ENCODE data around the gene KCNQ1.

The KCNQ1 gene

GRCh38 chr11:2554338-2555207 is 109.8 kb downstream of the KCNQ1 start:
- DNase-seq (ENCODE audit: low spot score): no peak

DNA sequence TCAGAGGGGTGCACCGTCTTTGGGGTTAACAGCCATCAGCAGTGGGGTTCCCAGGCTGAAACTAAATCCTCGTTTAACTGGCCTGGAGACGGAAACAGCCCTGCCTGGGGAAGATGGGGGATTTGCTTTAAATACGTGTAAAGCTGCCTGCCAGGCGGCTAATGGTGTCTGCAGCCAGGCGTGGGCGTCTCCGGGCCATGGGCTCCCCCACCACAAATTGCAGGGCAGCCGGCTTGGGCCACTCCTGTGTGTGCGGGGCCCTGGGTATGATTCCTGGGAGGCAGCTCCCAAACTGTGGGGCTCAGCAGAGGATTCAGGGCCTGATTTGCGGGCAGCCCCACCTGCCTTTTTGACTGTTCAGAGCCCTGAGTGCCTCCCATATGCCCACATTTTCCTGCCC is 110.5 kb downstream of the KCNQ1 start:
- DNase-seq (ENCODE audit: low spot score): no peak

GRCh38 chr11:2555891-2556290 is 111.1 kb downstream of the KCNQ1 start:
- no peak for DNase-seq (ENCODE audit: low spot score)

DNA sequence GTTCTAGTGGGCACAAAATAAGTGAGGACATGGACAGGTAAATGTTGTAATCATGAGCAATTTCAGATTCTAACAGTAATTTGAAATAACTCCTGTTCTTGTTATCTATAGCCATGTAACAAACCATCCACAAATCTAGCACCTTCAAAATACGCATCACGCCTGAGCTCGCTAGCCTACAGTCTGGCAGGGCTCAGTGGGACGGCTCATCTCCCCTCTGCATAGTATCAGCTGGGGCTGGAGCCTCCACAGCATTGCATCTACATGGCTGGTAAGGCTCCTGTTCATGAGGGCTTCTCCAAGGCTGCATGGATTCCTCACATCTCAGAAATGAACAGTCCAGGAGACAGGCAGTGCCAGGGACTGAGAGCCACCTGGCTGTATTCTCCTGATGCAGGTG is 112.6 kb downstream of the KCNQ1 start:
- DNase-seq (ENCODE audit: low spot score): no peak

- no peak for DNase-seq (ENCODE audit: low spot score)
These were observed 113.6 kb downstream of the KCNQ1 start for GRCh38 chr11:2558397-2558796.

DNA sequence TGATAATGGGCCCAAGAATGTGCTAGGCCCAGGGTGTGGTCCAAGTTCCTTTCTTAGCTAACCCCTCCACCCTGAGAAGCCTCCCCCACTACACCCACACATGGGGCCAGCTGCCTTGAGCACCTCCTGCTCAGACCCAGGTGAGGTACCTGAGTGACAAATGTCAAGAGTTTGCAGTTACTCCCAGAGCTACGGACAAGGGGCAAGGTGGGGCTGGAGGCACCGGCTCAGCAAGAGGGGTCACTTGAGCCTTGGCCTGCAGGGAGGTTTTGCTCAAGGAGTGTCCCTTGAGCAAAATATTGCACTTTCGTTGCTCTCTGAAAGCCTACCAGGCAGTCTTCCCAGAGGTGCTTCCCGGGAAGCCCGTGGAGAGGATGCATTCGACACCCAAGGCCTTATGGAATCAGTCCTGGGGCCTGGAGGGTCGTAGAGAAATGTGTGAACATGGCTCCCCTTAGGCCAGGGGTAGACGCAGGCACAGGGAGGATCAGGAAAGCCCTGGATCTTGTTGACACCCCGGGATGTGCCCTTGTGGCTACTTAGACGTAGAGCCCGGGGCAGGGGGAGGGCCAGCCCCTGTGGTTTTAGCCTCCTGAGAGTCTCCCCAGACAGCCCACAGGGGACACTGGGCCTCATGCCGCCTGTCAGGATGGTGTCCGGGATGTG is 114.2 kb downstream of the KCNQ1 start:
- DNase-seq (ENCODE audit: low spot score): no peak

DNA sequence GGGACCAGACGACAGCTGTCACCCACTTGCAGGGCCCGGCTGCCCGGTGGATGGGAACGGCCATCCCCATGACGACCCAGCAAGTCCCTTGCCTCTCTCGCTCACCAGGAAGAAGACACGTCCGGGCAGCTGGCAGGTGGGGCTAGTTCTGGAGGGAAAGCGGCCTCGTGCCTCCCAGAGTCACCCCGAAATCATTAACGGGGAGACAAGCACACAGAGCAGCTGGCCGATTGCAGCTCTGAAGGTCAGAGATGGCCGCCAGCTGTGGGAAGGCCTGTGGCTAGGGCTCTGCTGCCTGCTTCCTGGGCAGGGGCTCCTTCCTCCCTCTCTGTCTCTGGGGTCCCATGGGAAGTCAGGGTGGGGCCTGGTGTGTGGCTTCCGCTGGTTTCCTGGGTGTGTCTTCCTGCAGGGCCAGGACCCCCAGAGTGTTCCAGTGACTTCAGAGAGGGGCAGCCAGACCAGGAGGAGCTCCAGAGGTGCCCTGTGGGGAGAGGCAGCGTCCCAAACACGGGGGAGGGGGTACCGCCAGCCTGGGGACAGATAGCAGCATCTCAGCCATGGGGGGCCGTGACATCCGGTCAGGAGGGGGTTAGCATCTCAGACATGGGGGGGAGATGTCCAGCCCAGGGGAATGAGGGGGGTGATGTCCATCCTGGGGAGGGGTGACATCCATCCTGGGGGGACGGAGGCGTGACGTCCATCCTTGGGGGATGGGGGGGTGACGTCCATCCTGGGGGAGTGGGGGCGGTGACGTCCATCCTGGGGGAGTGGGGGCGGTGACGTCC is 114.9 kb downstream of the KCNQ1 start:
- no peak for DNase-seq (ENCODE audit: low spot score)

- no peak for DNase-seq (ENCODE audit: low spot score)
These were observed 117.1 kb downstream of the KCNQ1 start for GRCh38 chr11:2561696-2562581.

- no peak for DNase-seq (ENCODE audit: low spot score)
These were observed 118.0 kb downstream of the KCNQ1 start for GRCh38 chr11:2562890-2563212.

DNA sequence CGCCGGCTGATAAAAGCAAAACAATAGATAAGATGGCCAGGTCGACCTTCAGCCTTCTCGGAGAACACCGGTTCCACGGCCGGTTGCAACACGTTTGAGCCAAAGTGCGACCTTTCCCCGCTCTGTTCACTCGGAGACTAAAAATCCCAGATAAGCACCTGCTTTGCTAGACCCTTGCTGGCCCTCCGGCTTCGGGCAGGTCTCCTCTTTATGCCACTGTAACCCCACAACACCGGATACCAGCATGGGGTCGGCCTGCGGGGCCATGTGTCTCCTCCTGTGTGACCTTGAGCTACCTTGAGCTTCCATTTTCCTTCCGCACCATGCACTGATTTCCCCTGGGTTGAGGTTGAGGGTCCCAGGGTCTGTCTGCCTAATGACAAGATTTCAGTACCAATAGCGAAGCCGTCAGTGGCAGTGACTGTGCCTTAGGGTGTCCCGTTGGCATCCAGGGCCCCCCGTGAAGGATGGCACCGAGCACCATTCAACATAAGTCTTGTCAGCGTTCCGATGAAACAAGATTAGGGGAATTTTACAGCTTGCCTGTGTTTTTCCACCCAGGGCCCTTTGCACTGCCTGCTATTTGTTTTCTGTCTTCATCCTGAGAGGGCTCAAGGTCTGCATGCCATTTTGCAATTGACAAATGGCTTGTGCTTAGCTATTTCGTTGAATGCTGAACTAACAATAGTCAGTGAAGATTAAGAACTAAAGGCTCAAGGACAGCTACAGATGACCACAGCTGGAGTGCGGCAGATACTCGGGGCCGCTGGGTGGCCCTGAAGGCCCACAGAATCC is 118.6 kb downstream of the KCNQ1 start:
- DNase-seq (ENCODE audit: low spot score): no peak

- no peak for DNase-seq (ENCODE audit: low spot score)
These were observed 119.3 kb downstream of the KCNQ1 start for GRCh38 chr11:2564008-2564530.

DNA sequence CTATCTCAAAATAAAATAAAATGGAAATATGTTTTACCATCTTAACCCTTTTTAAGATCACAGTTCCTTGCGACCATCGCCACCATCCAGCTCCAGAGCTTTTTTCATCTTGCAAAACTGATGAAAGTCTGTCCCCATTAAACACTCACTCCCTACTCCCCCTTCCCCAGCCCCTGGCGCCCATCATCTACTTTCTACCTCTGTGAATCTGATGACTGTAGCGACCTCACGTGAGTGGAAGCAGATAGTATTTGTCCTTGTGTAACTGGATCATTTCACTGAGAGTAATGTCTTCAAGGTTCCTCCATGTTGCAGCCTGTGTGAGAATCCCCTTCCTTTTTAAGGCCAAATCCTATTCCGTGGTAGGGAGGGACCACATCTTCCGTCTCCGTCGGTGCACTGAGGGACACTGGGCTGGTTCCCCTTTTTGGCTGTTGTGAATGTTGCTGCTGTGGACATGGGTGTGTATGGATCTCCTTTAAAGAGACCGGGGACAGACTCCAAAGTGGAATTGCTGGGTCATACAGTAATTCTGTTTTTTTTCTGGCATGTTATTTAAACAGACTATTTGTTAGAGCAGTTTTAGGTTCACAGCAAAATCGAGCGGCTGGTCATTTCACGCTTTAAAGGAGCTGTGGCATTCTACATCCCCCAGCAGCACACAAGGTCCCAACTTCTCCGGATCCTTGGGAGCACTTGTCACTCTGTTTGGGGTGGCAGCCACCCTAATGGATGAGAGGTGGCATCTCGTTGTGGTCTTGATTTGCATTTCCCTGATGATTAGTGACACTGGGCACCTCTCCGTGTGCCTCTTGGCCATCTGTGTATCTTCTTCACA is 120.0 kb downstream of the KCNQ1 start:
- DNase-seq (ENCODE audit: low spot score): no peak

DNA sequence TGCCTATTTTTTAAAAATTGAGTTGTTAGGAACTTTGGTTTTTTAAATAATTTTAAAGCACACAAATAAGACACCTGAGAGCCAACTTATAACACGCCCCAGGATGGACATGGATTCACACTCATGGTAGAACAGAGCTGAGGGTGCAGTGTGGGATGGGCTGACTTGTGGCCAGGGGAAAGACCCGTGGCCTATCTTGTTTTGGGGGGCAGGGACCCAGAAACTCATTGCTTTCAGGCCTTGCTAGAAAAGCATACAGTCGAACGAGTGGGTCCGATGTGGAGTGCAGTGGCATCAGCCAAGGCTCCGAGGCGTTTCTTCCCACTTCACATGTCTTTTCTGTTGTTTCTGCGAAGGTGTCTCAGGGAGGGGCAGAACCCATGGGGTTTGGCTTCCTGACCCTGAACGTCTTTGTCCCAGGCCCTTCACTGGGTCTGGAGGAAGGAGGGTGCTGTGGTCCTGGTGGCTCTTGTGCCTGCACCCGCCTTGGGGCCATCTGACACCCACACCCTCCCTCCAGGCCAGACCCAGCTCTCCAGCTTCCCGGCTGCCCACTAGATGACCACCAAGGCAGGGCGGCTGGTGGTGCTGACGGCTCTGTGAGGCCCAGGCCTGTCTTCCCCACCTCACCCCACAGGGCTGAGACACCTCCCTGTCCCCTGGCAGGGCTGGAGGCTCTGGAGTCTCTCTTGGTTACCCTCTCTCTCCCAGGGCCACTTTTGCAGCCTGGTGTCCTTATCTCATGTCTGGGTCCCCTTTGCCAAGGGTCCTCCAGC is 120.8 kb downstream of the KCNQ1 start:
- DNase-seq (ENCODE audit: low spot score): no peak

- DNase-seq (ENCODE audit: low spot score): no peak
These were observed 121.6 kb downstream of the KCNQ1 start for GRCh38 chr11:2566223-2567025.

- no peak for DNase-seq (ENCODE audit: low spot score)
These were observed 122.3 kb downstream of the KCNQ1 start for GRCh38 chr11:2567026-2567671.

GRCh38 chr11:2569321-2569721 is 124.5 kb downstream of the KCNQ1 start:
- DNase-seq (ENCODE audit: low spot score): no peak

DNA sequence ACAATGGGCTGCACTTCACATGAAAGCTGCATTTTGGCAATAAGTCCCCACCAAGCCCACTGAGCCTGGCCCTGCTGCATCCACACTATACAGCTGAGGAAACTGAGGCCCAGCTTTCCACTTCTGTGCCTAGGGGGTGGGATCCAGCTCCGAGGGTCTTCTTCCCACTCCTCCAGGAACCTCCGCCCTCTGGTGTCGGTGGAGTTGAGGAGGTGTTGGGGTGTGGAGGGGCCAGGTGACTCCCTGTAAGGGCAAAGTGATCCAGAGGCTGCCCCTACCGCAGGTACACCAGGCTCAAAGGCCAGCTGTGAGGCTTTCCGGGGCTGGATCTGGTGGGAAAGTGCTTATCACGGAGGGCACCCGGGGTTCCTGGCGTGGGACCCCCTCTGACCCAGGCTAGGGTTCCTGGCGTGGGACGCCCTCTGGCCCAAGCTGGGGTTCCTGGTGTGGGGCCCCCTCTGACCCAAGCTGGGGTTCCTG is 125.0 kb downstream of the KCNQ1 start:
- no peak for DNase-seq (ENCODE audit: low spot score)

Data from NAMALWA (cell line).